GM12878 (cell line): ENCODE data around the gene RGSL1. TPM values are rescaled to one million over a fixed set of nuclear protein-coding genes. Genes with fewer than 3 reads are reported as not detected.

Experiments used
- ATAC-seq: fragments of 200-7000 bp; cut with Tn5 transposase; 3 replicates; pipeline ENCODE4 v1.9.1; 2020; ENCODE audit warnings: mild to moderate bottlenecking, moderate library complexity
- BruUV-seq: library from RNA; stranded (reverse); fragments of 400-500 nt; replicated peaks from 2 replicates; lab custom pipeline; 2021; lab: Mats Ljungman, UMichigan
- CTCF ChIA-PET: fragments of 300-600 bp; sonication (Branson Sonifier 250); formaldehyde crosslinking; extraction: SDS; loops from one replicate; lab custom pipeline; 2021; ENCODE audit warnings: inconsistent platforms; lab: Yijun Ruan, JAX
- POLR2A ChIA-PET: fragments of 350-600 bp; formaldehyde crosslinking; extraction: SDS; loops from one replicate; lab custom pipeline; 2021; ENCODE audit warnings: inconsistent platforms; lab: Charles Lee
- RAD21 ChIA-PET: fragments of 300-600 bp; sonication (Branson Sonifier 250); formaldehyde crosslinking; loops from one replicate; lab custom pipeline; 2023; ENCODE audit warnings: antibody characterized with exemption; ENCODE audit not compliant: unreplicated experiment; lab: Charles Lee
- SMC1A ChIA-PET: fragments of 300-600 bp; sonication (Branson Sonifier 250); formaldehyde crosslinking; loops from one replicate; lab custom pipeline; 2023; ENCODE audit not compliant: unreplicated experiment, uncharacterized antibody; lab: Charles Lee
- DNase-seq: peaks from one replicate; pipeline ENCODE4 v3.0.0-alpha.2; 2011; ENCODE audit warnings: low read depth, low spot score
- FAIRE-seq: peaks from 3 replicates; lab custom pipeline; 2011; peaks lifted over from hg19 to GRCh38; lab: Jason Lieb, UNC
- H2AFZ ChIP-seq: 2 replicates; pipeline ENCODE4 v1.6.0; 2011; ENCODE audit warnings: low read depth, low read length, control low read depth; ENCODE audit not compliant: control insufficient read depth
- H3K27ac ChIP-seq: 2 replicates; pipeline ENCODE4 v1.5.1; 2011; ENCODE audit warnings: control low read depth; ENCODE audit not compliant: control insufficient read depth, insufficient read depth
- H3K27me3 ChIP-seq, 2 experiments: replicated peaks in 1 of 2; 2 replicates each; pipeline versions ENCODE4 v1.6.0 to v1.6.1; 2011; ENCODE audit warnings: low read length in 1 of 2; ENCODE audit not compliant: control insufficient read depth in 2 of 2, insufficient read depth in 2 of 2
- H3K36me3 ChIP-seq, 2 experiments: 2 replicates each; pipeline ENCODE4 v1.5.1; 2011; ENCODE audit warnings: low read length in 1 of 2; ENCODE audit not compliant: control insufficient read depth in 2 of 2, insufficient read depth in 2 of 2
- H3K4me1 ChIP-seq: 2 replicates; pipeline ENCODE4 v1.6.1; 2011; ENCODE audit warnings: mild to moderate bottlenecking, low read length, moderate library complexity, mixed read lengths; ENCODE audit not compliant: control insufficient read depth, insufficient read depth
- H3K4me2 ChIP-seq: 2 replicates; pipeline ENCODE4 v1.6.0; 2011; ENCODE audit warnings: control low read depth; ENCODE audit not compliant: control insufficient read depth, insufficient read depth
- H3K4me3 ChIP-seq: fragments of 200-600 bp; sonication (generic); 2 replicates; pipeline ENCODE4 v1.5.1; 2016
- H3K79me2 ChIP-seq: 2 replicates; pipeline ENCODE4 v1.6.0; 2011; ENCODE audit warnings: low read length; ENCODE audit not compliant: control insufficient read depth, insufficient read depth
- H3K9ac ChIP-seq: 2 replicates; pipeline ENCODE4 v1.8.0; 2011; ENCODE audit warnings: low read length, control low read depth, mixed read lengths; ENCODE audit not compliant: control insufficient read depth, insufficient read depth
- H3K9me3 ChIP-seq: replicated peaks from 3 replicates; pipeline ENCODE4 v1.5.1; 2011; ENCODE audit warnings: mild to moderate bottlenecking, low read length; ENCODE audit not compliant: control insufficient read depth, insufficient read depth
- H4K20me1 ChIP-seq: 2 replicates; pipeline ENCODE4 v1.6.0; 2011; ENCODE audit not compliant: control insufficient read depth, insufficient read depth
- CBX3 ChIP-seq: fragments of 200-600 bp; sonication (generic); IDR thresholded peaks from 2 replicates; pipeline ENCODE4 v1.6.1; 2016; ENCODE audit warnings: low read depth, borderline replicate concordance
- FOXK2 ChIP-seq: fragments of 450-650 bp; IDR thresholded peaks from 2 replicates; pipeline ENCODE4 v1.6.1; 2017; ENCODE audit warnings: mild to moderate bottlenecking, moderate library complexity
- KAT2A ChIP-seq: conservative IDR thresholded peaks from 2 replicates; pipeline ENCODE4 v1.6.1; 2011; ENCODE audit warnings: low read depth, low read length; ENCODE audit not compliant: control insufficient read depth
- POLR2A ChIP-seq: IDR thresholded peaks from 2 replicates; pipeline ENCODE4 v1.6.1; 2011; ENCODE audit warnings: low read depth, mild to moderate bottlenecking, low read length
- POLR2AphosphoS5 ChIP-seq: IDR thresholded peaks from 2 replicates; pipeline ENCODE4 v1.6.1; 2011; ENCODE audit warnings: mild to moderate bottlenecking, low read length, inconsistent platforms
- WGBS: methylation state at CpG from one replicate; pipeline ENCODE4 v1.1.6; 2016; ENCODE audit warnings: low lambda C conversion rate; ENCODE audit not compliant: insufficient replicate concordance, insufficient coverage; ENCODE audit errors: missing lambda C conversion rate; 5-methylcytosine and 5-hydroxymethylcytosine counted together
- in situ Hi-C: fragments of 300-500 bp; cut with MboI; formaldehyde crosslinking; loops from 9 replicates; pipeline ENCODE4 v1.14.3; 2018; ENCODE audit warnings: mixed read lengths
- intact Hi-C: fragments of 100-400 bp; cut with micrococcal nuclease; formaldehyde crosslinking; loops from one replicate; pipeline ENCODE4 v1.14.2; 2022; ENCODE audit not compliant: unreplicated experiment
- polyA plus RNA-seq, 11 experiments: library from polyadenylated mRNA; depleted of rRNA in 4 of 11; unstranded in 6 of 11; stranded (reverse) in 5 of 11; fragments of >200 nt; fragmentation: Nextera tagmentation in 4 of 11; fragmentation: Illumina TruSeq in 1 of 11; extraction: Ambion mirVana in 4 of 11; extraction: Trizol in 1 of 11; gene quantifications; 1 replicate in 1 of 11; 2 replicates in 10 of 11; pipeline versions ENCODE4 v1.2.1 to v1.2.3, GENCODE V29; 2011 to 2016; ENCODE audit warnings: inconsistent platforms in 2 of 11, missing spikeins in 2 of 11, low read depth in 1 of 11
- total RNA-seq, 4 experiments: library from RNA; depleted of rRNA in 3 of 4; stranded (reverse); fragments of >200 nt in 3 of 4; fragmentation: Illumina TruSeq in 1 of 4; extraction: Trizol in 1 of 4; gene quantifications; 2 replicates each; pipeline versions ENCODE4 v1.2.1 to v1.2.3, GENCODE V29; 2013 to 2021
- TF ChIP-seq, protein P1 (sequence below): IDR thresholded peaks from 2 replicates; pipeline ENCODE4 v1.6.1; 2012; ENCODE audit warnings: mild to moderate bottlenecking, low read depth, low read length

The RGSL1 gene
- total and polyA plus RNA-seq, 10 of the 15 experiments (the other 5 are each of a cell fraction or from before 2014, with no cell fraction given) = 0.05 to 0.28 (median 0.27) TPM; not detected in 5

GRCh38 chr1:182600036-182600713 is 150.2 kb downstream of the RGSL1 start:
- WGBS = 77% methylated on average over 15 of the region's 17 CpGs

More at GRCh38 chr1:182600036-182600713, 150.2 kb downstream of the RGSL1 start:
- RAD21 ChIA-PET = interaction anchor here (1.0 to 23.0 kb wide), 12 partner anchors 12 to 203 kb away, joined by 3 to 946 read pairs (median 8); partner anchors contain the start of gene RNASEL
- in situ Hi-C loops (no loop called here), intact Hi-C loops (loop anchor here (5.0 kb wide), 2 partner anchors 117 to 237 kb away; partner anchors contain the start of gene DHX9)
- no peaks in the 10 kb centered on the region for H3K9me3 ChIP-seq
- H2AFZ ChIP-seq = no peak overlapping the region
- H3K79me2 ChIP-seq = peaks cover 37% of the 10 kb centered on the region
- ATAC-seq (no peak), DNase-seq (no peak), FAIRE-seq (no peak)
- POLR2A ChIA-PET = interaction anchor here (0.9 to 4.6 kb wide), 5 partner anchors 82 to 187 kb away, joined by 3 to 34 read pairs (median 4); no protein-coding TSS in a partner anchor
- H4K20me1 ChIP-seq = no peaks in the 10 kb centered on the region; the same call in 1 of the 2 replicates
- no peaks in the 10 kb centered on the region for H3K27me3 ChIP-seq
- H3K4me3 ChIP-seq = no peak overlapping the region
- SMC1A ChIA-PET = interaction anchor here (0.6 to 28.0 kb wide), 15 partner anchors 9 to 187 kb away, joined by 3 to 1145 read pairs (median 5); partner anchors contain the start of genes NPL and RNASEL
- peak overlapping the region; percentile 34; the same call in 1 of the 2 replicates for H3K4me2 ChIP-seq
- CTCF ChIA-PET = interaction anchor here (0.6 to 37.4 kb wide), 17 partner anchors 11 to 490 kb away, joined by 3 to 1888 read pairs (median 5); partner anchors contain the start of genes NPL and RNASEL
- H3K4me1 ChIP-seq = peaks cover 11% of the 10 kb centered on the region
- BruUV-seq = no TSS peak
- H3K36me3 ChIP-seq = peaks cover 11 to 24% of the 10 kb centered on the region in 2 experiments; a peak in 3 of 4 replicates
- peak; percentile 10 for TF ChIP-seq POLR2A
- no peak for TF ChIP-seq CBX3
- TF ChIP-seq KAT2A = no peak
- TF ChIP-seq, protein P1, sequence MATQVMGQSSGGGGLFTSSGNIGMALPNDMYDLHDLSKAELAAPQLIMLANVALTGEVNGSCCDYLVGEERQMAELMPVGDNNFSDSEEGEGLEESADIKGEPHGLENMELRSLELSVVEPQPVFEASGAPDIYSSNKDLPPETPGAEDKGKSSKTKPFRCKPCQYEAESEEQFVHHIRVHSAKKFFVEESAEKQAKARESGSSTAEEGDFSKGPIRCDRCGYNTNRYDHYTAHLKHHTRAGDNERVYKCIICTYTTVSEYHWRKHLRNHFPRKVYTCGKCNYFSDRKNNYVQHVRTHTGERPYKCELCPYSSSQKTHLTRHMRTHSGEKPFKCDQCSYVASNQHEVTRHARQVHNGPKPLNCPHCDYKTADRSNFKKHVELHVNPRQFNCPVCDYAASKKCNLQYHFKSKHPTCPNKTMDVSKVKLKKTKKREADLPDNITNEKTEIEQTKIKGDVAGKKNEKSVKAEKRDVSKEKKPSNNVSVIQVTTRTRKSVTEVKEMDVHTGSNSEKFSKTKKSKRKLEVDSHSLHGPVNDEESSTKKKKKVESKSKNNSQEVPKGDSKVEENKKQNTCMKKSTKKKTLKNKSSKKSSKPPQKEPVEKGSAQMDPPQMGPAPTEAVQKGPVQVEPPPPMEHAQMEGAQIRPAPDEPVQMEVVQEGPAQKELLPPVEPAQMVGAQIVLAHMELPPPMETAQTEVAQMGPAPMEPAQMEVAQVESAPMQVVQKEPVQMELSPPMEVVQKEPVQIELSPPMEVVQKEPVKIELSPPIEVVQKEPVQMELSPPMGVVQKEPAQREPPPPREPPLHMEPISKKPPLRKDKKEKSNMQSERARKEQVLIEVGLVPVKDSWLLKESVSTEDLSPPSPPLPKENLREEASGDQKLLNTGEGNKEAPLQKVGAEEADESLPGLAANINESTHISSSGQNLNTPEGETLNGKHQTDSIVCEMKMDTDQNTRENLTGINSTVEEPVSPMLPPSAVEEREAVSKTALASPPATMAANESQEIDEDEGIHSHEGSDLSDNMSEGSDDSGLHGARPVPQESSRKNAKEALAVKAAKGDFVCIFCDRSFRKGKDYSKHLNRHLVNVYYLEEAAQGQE = no peak
- no peak for TF ChIP-seq FOXK2
- TF ChIP-seq POLR2AphosphoS5 = peak; percentile 37; the same call in 1 of the 2 replicates
- H3K27ac ChIP-seq = no peak overlapping the region
- no peak overlapping the region for H3K9ac ChIP-seq
